ENCODE results near the gene PRUNE1.

PRUNE1 gene

GRCh38 chr1:151012684-151013471 lies 4.6 kb downstream of the PRUNE1 start:
- no peak for DNase-seq (ENCODE audit: low read depth)
- H3K4me3 ChIP-seq (ENCODE audit: low read length), result no peak overlapping the region
- TF ChIP-seq, protein P1, sequence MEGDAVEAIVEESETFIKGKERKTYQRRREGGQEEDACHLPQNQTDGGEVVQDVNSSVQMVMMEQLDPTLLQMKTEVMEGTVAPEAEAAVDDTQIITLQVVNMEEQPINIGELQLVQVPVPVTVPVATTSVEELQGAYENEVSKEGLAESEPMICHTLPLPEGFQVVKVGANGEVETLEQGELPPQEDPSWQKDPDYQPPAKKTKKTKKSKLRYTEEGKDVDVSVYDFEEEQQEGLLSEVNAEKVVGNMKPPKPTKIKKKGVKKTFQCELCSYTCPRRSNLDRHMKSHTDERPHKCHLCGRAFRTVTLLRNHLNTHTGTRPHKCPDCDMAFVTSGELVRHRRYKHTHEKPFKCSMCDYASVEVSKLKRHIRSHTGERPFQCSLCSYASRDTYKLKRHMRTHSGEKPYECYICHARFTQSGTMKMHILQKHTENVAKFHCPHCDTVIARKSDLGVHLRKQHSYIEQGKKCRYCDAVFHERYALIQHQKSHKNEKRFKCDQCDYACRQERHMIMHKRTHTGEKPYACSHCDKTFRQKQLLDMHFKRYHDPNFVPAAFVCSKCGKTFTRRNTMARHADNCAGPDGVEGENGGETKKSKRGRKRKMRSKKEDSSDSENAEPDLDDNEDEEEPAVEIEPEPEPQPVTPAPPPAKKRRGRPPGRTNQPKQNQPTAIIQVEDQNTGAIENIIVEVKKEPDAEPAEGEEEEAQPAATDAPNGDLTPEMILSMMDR (IDR thresholded peaks at IDR 0.05; ENCODE audit: insufficient read depth, low read depth, low read length, missing control alignments), result no peak

- DNase-seq (ENCODE audit: low read depth), result no peak
- TF ChIP-seq, protein P1 (IDR thresholded peaks at IDR 0.05; ENCODE audit: insufficient read depth, low read depth, low read length, missing control alignments), result no peak
Measured at GRCh38 chr1:151013518-151013917, 5.3 kb downstream of the PRUNE1 start.

DNA sequence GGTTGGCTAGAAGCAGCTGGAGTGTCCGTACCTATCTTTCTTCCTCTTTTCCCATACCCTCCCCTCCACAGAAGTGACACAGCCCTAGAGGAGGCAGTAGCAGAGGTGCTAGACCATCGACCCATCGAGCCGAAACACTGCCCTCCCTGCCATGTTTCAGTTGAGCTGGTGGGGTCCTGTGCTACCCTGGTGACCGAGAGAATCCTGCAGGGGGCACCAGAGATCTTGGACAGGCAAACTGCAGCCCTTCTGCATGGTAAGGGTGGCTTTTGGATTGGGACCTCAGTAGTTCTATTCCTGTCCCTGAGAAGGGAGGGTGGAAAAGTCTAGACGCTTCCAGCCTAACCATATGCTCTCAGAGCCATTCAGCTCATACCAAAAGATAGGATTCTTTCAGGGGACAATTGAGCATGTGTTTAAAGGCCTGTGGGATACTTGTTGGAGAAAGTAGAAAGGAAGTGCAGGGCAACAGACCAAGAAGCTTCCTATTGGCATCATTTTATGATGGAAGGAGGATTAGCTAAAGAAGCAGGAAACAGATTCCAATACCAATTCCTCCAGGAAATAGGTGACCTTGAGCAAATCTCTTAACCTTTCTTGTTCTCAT lies 16.4 kb downstream of the PRUNE1 start:
- peak; percentile 80 for DNase-seq (ENCODE audit: low read depth)
- H3K4me3 ChIP-seq (ENCODE audit: low read length), result no peak overlapping the region
- TF ChIP-seq, protein P1 (IDR thresholded peaks at IDR 0.05; ENCODE audit: insufficient read depth, low read depth, low read length, missing control alignments), result peak; percentile 87

More at GRCh38 chr1:151013518-151013917, 5.3 kb downstream of the PRUNE1 start:
- no peak overlapping the region for H3K4me3 ChIP-seq (ENCODE audit: low read length)

GRCh38 chr1:151026460-151026859 lies 18.2 kb downstream of the PRUNE1 start:
- TF ChIP-seq, protein P1 (IDR thresholded peaks at IDR 0.05; ENCODE audit: insufficient read depth, low read depth, low read length, missing control alignments), result no peak
- H3K4me3 ChIP-seq (ENCODE audit: low read length), result no peak overlapping the region
- no peak for DNase-seq (ENCODE audit: low read depth)

DNA sequence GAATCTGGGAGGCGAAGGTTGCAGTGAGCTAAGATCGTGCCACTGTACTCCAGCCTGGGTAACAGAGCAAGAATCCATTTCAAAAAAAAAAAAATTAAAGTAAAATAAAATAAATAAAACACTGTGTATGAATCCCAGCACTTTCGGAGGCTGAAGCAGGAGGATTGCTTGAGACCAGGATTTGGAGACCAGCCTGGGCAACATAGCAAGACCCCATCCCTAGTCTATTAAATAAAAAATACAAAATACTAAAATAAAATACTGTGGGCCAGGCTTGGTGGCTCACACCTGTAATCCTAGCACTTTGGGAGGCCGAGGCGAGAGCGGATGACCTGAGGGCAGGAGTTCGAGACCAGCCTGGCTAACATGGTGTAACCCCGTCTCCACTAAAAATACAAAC lies 23.9 kb downstream of the PRUNE1 start:
- DNase-seq (ENCODE audit: low read depth), result no peak
- TF ChIP-seq, protein P1 (IDR thresholded peaks at IDR 0.05; ENCODE audit: insufficient read depth, low read depth, low read length, missing control alignments), result no peak

GRCh38 chr1:151035167-151035566 lies 26.9 kb downstream of the PRUNE1 start:
- TF ChIP-seq, protein P1 (IDR thresholded peaks at IDR 0.05; ENCODE audit: insufficient read depth, low read depth, low read length, missing control alignments), result no peak
- DNase-seq (ENCODE audit: low read depth), result no peak
- no peak overlapping the region for H3K4me3 ChIP-seq (ENCODE audit: low read length)

More for the DNA sequence above, 23.9 kb downstream of the PRUNE1 start:
- H3K4me3 ChIP-seq (ENCODE audit: low read length), result no peak overlapping the region
